ENCODE data around the gene SSBP2.

GRCh38 chr5:81740758-81741157 is 10.1 kb downstream of the SSBP2 start:
- no peak for TF ChIP-seq SPI1 (IDR thresholded peaks at IDR 0.05; ENCODE audit: borderline replicate concordance, low read depth)
- no peak for TF ChIP-seq REST (IDR thresholded peaks at IDR 0.05; ENCODE audit: insufficient replicate concordance, low read depth)
- no peak for TF ChIP-seq POLR2AphosphoS5 (IDR thresholded peaks at IDR 0.05; ENCODE audit: low read depth)

All from HL-60 (cell line).